ENCODE data around the gene NACC2.

DNA sequence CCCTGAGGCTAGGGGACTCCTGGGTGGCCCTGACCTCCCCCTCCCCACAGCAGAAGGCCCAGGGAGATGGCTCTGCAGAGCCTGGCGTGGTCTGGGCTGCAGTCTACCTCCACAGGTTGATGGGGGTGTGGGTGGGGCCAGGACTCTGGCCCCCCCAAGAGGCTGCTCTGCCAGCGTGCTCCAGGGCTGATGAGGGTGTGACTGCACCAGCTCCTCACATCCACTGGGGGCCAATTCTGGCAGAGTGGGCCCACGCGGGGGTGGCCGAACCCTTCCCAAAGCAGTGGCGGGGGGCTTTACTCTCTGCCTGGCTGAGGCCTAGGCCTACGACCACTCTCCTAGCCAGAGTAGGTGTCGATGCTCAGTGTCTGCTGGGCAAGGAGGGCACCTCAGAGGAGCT is 105.9 kb downstream of the NACC2 start:
- TF ChIP-seq, protein P1, sequence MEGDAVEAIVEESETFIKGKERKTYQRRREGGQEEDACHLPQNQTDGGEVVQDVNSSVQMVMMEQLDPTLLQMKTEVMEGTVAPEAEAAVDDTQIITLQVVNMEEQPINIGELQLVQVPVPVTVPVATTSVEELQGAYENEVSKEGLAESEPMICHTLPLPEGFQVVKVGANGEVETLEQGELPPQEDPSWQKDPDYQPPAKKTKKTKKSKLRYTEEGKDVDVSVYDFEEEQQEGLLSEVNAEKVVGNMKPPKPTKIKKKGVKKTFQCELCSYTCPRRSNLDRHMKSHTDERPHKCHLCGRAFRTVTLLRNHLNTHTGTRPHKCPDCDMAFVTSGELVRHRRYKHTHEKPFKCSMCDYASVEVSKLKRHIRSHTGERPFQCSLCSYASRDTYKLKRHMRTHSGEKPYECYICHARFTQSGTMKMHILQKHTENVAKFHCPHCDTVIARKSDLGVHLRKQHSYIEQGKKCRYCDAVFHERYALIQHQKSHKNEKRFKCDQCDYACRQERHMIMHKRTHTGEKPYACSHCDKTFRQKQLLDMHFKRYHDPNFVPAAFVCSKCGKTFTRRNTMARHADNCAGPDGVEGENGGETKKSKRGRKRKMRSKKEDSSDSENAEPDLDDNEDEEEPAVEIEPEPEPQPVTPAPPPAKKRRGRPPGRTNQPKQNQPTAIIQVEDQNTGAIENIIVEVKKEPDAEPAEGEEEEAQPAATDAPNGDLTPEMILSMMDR (conservative IDR thresholded peaks at IDR 0.05; ENCODE audit: low read length): 0 out of 2 replicates have a peak, but pooled peaks have one; percentile 15
- TF ChIP-seq EZH2phosphoT487 (IDR thresholded peaks at IDR 0.05; ENCODE audit: borderline replicate concordance): no peak
